ENCODE results near the gene LCLAT1.

The LCLAT1 gene

GRCh38 chr2:30679426-30680088 lies 232.5 kb downstream of the LCLAT1 start:
- peak; percentile 58 for DNase-seq

GRCh38 chr2:30680121-30680520 lies 233.1 kb downstream of the LCLAT1 start:
- DNase-seq: no peak

- no peak for DNase-seq
These were observed 234.0 kb downstream of the LCLAT1 start for GRCh38 chr2:30681022-30681421.

GRCh38 chr2:30683236-30683956 lies 236.3 kb downstream of the LCLAT1 start:
- no peak for DNase-seq

- DNase-seq: no peak
These were observed 237.0 kb downstream of the LCLAT1 start for GRCh38 chr2:30684026-30684425.

GRCh38 chr2:30684516-30684915 lies 237.5 kb downstream of the LCLAT1 start:
- DNase-seq: no peak

- DNase-seq: no peak
These were observed 237.9 kb downstream of the LCLAT1 start for GRCh38 chr2:30684996-30685395.

GRCh38 chr2:30686000-30686399 lies 239.0 kb downstream of the LCLAT1 start:
- no peak for DNase-seq

- DNase-seq: no peak
These were observed 239.6 kb downstream of the LCLAT1 start for GRCh38 chr2:30686669-30687068.

- DNase-seq: no peak
These were observed 241.9 kb downstream of the LCLAT1 start for GRCh38 chr2:30688956-30689401.

- DNase-seq: no peak
These were observed 242.6 kb downstream of the LCLAT1 start for GRCh38 chr2:30689496-30690125.

- DNase-seq: no peak
These were observed 243.1 kb downstream of the LCLAT1 start for GRCh38 chr2:30690126-30690561.

GRCh38 chr2:30691091-30691947 lies 244.3 kb downstream of the LCLAT1 start:
- DNase-seq: no peak

- no peak for DNase-seq
These were observed 245.1 kb downstream of the LCLAT1 start for GRCh38 chr2:30691948-30692828.

GRCh38 chr2:30692829-30693275 lies 245.8 kb downstream of the LCLAT1 start:
- peak; percentile 43 for DNase-seq
